Calu3 (cell line): ENCODE measurements around the gene COL4A2. TPM values are rescaled to one million over a fixed set of nuclear protein-coding genes. Genes with fewer than 3 reads are reported as not detected.

Source experiments
- BruUV-seq: library from RNA; stranded (reverse); fragments of 400-500 nt; replicated peaks from 2 replicates; lab custom pipeline; 2021; lab: Mats Ljungman, UMichigan
- CTCF ChIA-PET: fragments of 300-600 bp; sonication (Branson Sonifier 250); formaldehyde crosslinking; loops from one replicate; lab custom pipeline; 2022; ENCODE audit warnings: antibody characterized with exemption; lab: Charles Lee
- DNase-seq: peaks from one replicate; pipeline ENCODE4 v3.0.0; 2022
- H3K27ac Mint-ChIP-seq: one replicate; pipeline ENCODE4 v1.8.0; 2022; ENCODE audit warnings: mixed read lengths; ENCODE audit not compliant: unreplicated experiment
- H3K27me3 Mint-ChIP-seq: one replicate; pipeline ENCODE4 v1.8.0; 2022; ENCODE audit warnings: mixed read lengths; ENCODE audit not compliant: unreplicated experiment
- H3K36me3 Mint-ChIP-seq: one replicate; pipeline ENCODE4 v1.8.0; 2022; ENCODE audit warnings: mild to moderate bottlenecking, moderate library complexity, mixed read lengths; ENCODE audit not compliant: insufficient read depth, unreplicated experiment
- H3K4me1 Mint-ChIP-seq: one replicate; pipeline ENCODE4 v1.8.0; 2022; ENCODE audit warnings: mild to moderate bottlenecking, low read depth, mixed read lengths; ENCODE audit not compliant: unreplicated experiment
- H3K4me3 Mint-ChIP-seq: one replicate; pipeline ENCODE4 v1.8.0; 2022; ENCODE audit warnings: mild to moderate bottlenecking, low read depth, moderate library complexity, mixed read lengths; ENCODE audit not compliant: unreplicated experiment
- H3K9me3 Mint-ChIP-seq: one replicate; pipeline ENCODE4 v1.8.0; 2022; ENCODE audit warnings: low read depth, mixed read lengths; ENCODE audit not compliant: unreplicated experiment
- intact Hi-C: fragments of 100-400 bp; cut with micrococcal nuclease; formaldehyde crosslinking; loops from one replicate; pipeline ENCODE4 v1.10.0; 2022; ENCODE audit not compliant: unreplicated experiment
- total RNA-seq: library from RNA; stranded (reverse); gene quantifications from 2 replicates; pipeline ENCODE4 v1.2.3, GENCODE V29; 2022
- TF ChIP-seq, protein P1 (sequence below): fragments of 200-600 bp; IDR thresholded peaks from one replicate; pipeline ENCODE4 v1.8.0; 2022; ENCODE audit warnings: antibody characterized with exemption; ENCODE audit not compliant: unreplicated experiment

The COL4A2 gene
- total RNA-seq, 1 experiment from 2014 or later, result 0.42 TPM

- no peak overlapping the region for H3K4me3 Mint-ChIP-seq
- H3K9me3 Mint-ChIP-seq, result no peaks in the 10 kb centered on the region
- peaks cover 10% of the 10 kb centered on the region for H3K36me3 Mint-ChIP-seq
- TF ChIP-seq, protein P1, sequence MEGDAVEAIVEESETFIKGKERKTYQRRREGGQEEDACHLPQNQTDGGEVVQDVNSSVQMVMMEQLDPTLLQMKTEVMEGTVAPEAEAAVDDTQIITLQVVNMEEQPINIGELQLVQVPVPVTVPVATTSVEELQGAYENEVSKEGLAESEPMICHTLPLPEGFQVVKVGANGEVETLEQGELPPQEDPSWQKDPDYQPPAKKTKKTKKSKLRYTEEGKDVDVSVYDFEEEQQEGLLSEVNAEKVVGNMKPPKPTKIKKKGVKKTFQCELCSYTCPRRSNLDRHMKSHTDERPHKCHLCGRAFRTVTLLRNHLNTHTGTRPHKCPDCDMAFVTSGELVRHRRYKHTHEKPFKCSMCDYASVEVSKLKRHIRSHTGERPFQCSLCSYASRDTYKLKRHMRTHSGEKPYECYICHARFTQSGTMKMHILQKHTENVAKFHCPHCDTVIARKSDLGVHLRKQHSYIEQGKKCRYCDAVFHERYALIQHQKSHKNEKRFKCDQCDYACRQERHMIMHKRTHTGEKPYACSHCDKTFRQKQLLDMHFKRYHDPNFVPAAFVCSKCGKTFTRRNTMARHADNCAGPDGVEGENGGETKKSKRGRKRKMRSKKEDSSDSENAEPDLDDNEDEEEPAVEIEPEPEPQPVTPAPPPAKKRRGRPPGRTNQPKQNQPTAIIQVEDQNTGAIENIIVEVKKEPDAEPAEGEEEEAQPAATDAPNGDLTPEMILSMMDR, result no peak
- DNase-seq, result no peak
- H3K27ac Mint-ChIP-seq, result no peak overlapping the region
- no TSS peak for BruUV-seq
- CTCF ChIA-PET, result no interaction called here
- no peaks in the 10 kb centered on the region for H3K27me3 Mint-ChIP-seq
- intact Hi-C loops, result no loop called here
- no peaks in the 10 kb centered on the region for H3K4me1 Mint-ChIP-seq
Observed at GRCh38 chr13:110533771-110534670, 226.9 kb downstream of the COL4A2 start.

- Mint-ChIP-seq H3K27me3 (no peaks in the 10 kb centered on the region), H3K27ac (no peak overlapping the region), H3K9me3 (no peaks in the 10 kb centered on the region), H3K4me1 (no peaks in the 10 kb centered on the region), H3K4me3 (no peak overlapping the region), H3K36me3 (peaks cover 10% of the 10 kb centered on the region)
- BruUV-seq, result no TSS peak
- TF ChIP-seq, protein P1, result no peak
- CTCF ChIA-PET, result no interaction called here
- no peak for DNase-seq
- intact Hi-C loops, result no loop called here
Observed at GRCh38 chr13:110535526-110535925, 228.4 kb downstream of the COL4A2 start.

DNA sequence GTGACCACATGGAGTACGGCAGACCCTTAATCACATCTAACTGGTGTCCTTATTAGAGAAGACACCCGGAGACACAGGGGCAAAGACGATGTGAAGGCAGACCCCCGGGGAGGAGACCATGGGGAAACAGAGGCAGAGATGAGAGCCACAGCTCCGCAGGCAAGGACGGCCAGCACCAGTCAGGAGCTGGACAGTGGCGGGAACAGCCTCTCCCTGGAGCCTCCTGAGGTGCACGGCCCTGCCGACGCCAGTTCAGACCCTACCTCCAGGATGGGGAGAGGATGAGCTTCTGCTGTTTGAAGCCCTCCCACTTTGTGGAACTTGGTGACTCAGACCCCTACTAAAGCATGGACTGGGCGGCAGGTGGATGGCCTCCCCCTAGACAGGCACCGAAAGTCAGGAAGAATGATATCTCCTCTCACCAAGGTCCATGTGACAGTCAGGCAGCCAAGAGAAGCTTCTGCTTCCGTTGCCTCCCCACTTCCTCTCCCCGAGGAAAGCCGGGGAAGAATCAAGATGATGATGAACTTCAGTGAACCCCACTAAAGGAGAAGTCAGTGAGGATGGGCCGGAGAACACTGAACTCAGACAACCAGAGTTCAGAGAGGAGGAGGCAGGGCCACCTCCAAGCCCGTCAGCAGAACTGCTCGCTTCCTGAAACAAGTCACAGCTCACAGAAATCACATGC is 229.1 kb downstream of the COL4A2 start:
- no peaks in the 10 kb centered on the region for H3K4me1 Mint-ChIP-seq
- peaks cover 10% of the 10 kb centered on the region for H3K36me3 Mint-ChIP-seq
- CTCF ChIA-PET, result no interaction called here
- intact Hi-C loops, result no loop called here
- no peak for DNase-seq
- H3K27me3 Mint-ChIP-seq, result no peaks in the 10 kb centered on the region
- TF ChIP-seq, protein P1, result no peak
- no peak overlapping the region for H3K4me3 Mint-ChIP-seq
- H3K9me3 Mint-ChIP-seq, result no peaks in the 10 kb centered on the region
- BruUV-seq, result no TSS peak
- H3K27ac Mint-ChIP-seq, result no peak overlapping the region

DNA sequence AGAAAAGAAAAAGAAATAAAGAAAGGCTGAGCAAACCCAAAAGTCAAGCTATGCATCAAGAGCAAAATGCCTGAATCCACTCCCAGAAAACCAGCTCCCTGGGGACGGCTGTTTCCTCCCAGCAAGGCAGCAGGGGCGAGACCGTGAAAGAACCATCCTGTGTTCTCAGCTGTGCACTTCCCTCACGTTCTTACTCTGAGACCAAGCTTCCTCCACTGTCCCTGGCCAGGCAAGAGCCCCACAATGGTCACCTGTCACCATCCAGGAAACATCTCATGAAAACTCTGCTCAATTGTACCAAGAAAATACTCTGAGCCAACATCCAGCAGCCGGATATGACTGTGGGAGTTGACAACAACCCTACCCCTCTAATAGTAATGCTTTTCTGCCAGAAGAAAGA is 231.5 kb downstream of the COL4A2 start:
- H3K27me3 Mint-ChIP-seq, result no peaks in the 10 kb centered on the region
- no peak for DNase-seq
- TF ChIP-seq, protein P1, result no peak
- no TSS peak for BruUV-seq
- CTCF ChIA-PET, result no interaction called here
- H3K36me3 Mint-ChIP-seq, result peaks cover 10% of the 10 kb centered on the region
- no peak overlapping the region for H3K4me3 Mint-ChIP-seq
- H3K27ac Mint-ChIP-seq, result no peak overlapping the region
- intact Hi-C loops, result no loop called here
- no peaks in the 10 kb centered on the region for H3K9me3 Mint-ChIP-seq
- H3K4me1 Mint-ChIP-seq, result no peaks in the 10 kb centered on the region
